IMR-90 (cell line): ENCODE measurements around the gene WRAP73. TPM values are rescaled to one million over a fixed set of nuclear protein-coding genes. Genes with fewer than 3 reads are reported as not detected.

Experiments used
- ATAC-seq: fragments of 200-7000 bp; cut with Tn5 transposase; 2 replicates; pipeline ENCODE4 v1.9.1; 2020; ENCODE audit warnings: low read depth, mild to moderate bottlenecking, moderate library complexity
- BruUV-seq: library from RNA; stranded (reverse); fragments of 400-500 nt; replicated peaks from 2 replicates; lab custom pipeline; 2021; lab: Mats Ljungman, UMichigan
- CTCF ChIA-PET: fragments of 300-600 bp; formaldehyde crosslinking; extraction: SDS; loops from one replicate; lab custom pipeline; 2021; ENCODE audit warnings: antibody characterized with exemption; lab: Yijun Ruan, JAX
- POLR2A ChIA-PET: fragments of 300-600 bp; sonication (Branson Sonifier 250); formaldehyde crosslinking; loops from one replicate; lab custom pipeline; 2022; ENCODE audit warnings: antibody characterized with exemption; ENCODE audit not compliant: unreplicated experiment; lab: Charles Lee
- DNase-seq: peaks from one replicate; pipeline ENCODE4 v3.0.0; 2013
- H2AFZ ChIP-seq: replicated peaks from 2 replicates; pipeline ENCODE3; 2013; ENCODE audit warnings: low read length, mild to moderate bottlenecking; ENCODE audit not compliant: poor library complexity
- H2AK5ac ChIP-seq: 2 replicates; pipeline ENCODE4 v1.6.1; 2013; ENCODE audit warnings: low read depth, low read length, inconsistent platforms
- H2AK9ac ChIP-seq: replicated peaks from 2 replicates; pipeline ENCODE3; 2013; ENCODE audit warnings: mild to moderate bottlenecking, low read depth, low read length, moderate library complexity; ENCODE audit not compliant: poor library complexity
- H2BK120ac ChIP-seq: 2 replicates; pipeline ENCODE4 v1.6.1; 2013; ENCODE audit warnings: low read depth, low read length, inconsistent platforms
- H2BK15ac ChIP-seq: 3 replicates; pipeline ENCODE4 v1.6.1; 2013; ENCODE audit warnings: low read depth, low read length, inconsistent platforms
- H2BK20ac ChIP-seq: 2 replicates; pipeline ENCODE4 v1.6.1; 2013; ENCODE audit warnings: low read depth, mild to moderate bottlenecking, inconsistent platforms, low read length, moderate library complexity
- H2BK5ac ChIP-seq: 2 replicates; pipeline ENCODE4 v1.6.1; 2013; ENCODE audit warnings: mild to moderate bottlenecking, low read depth, low read length, inconsistent platforms; ENCODE audit not compliant: poor library complexity, severe bottlenecking
- H3K14ac ChIP-seq: replicated peaks from 2 replicates; pipeline ENCODE4 v1.6.1; 2013; ENCODE audit warnings: low read depth, low read length, inconsistent platforms
- H3K18ac ChIP-seq: 2 replicates; pipeline ENCODE4 v1.6.1; 2013; ENCODE audit warnings: low read depth, low read length, control low read depth
- H3K23ac ChIP-seq: 2 replicates; pipeline ENCODE4 v1.6.1; 2013; ENCODE audit warnings: low read depth, low read length, inconsistent platforms
- H3K27ac ChIP-seq: 2 replicates; pipeline ENCODE4 v1.5.1; 2013; ENCODE audit warnings: mild to moderate bottlenecking, control low read depth, low read length; ENCODE audit not compliant: insufficient read depth
- H3K27me3 ChIP-seq: 2 replicates; pipeline ENCODE4 v1.6.1; 2013; ENCODE audit warnings: low read length; ENCODE audit not compliant: control insufficient read depth, insufficient read depth
- H3K36me3 ChIP-seq: 2 replicates; pipeline ENCODE4 v1.6.1; 2013; ENCODE audit warnings: low read length, mixed read lengths; ENCODE audit not compliant: control insufficient read depth, insufficient read depth
- H3K4ac ChIP-seq: 2 replicates; pipeline ENCODE4 v1.6.1; 2013; ENCODE audit warnings: low read depth, low read length, inconsistent platforms
- H3K4me1 ChIP-seq: 2 replicates; pipeline ENCODE4 v1.6.1; 2013; ENCODE audit warnings: low read length, mixed read lengths; ENCODE audit not compliant: control insufficient read depth, insufficient read depth
- H3K4me2 ChIP-seq: 2 replicates; pipeline ENCODE4 v1.6.1; 2013; ENCODE audit warnings: low read depth, mild to moderate bottlenecking, control low read depth, low read length, moderate library complexity
- H3K4me3 ChIP-seq: 2 replicates; pipeline ENCODE4 v1.5.1; 2013; ENCODE audit warnings: low read depth, mild to moderate bottlenecking, control low read depth, low read length, moderate library complexity; ENCODE audit not compliant: insufficient read depth
- H3K56ac ChIP-seq: 2 replicates; pipeline ENCODE4 v1.6.1; 2013; ENCODE audit warnings: low read length, inconsistent platforms; ENCODE audit not compliant: insufficient read depth; ENCODE audit errors: extremely low read depth
- H3K79me1 ChIP-seq, 2 experiments: 2 replicates each; pipeline ENCODE4 v1.6.1; 2013; ENCODE audit warnings: low read length in 2 of 2, inconsistent platforms in 1 of 2, low read depth in 1 of 2
- H3K9ac ChIP-seq: 2 replicates; pipeline ENCODE4 v1.6.1; 2013; ENCODE audit warnings: low read depth, low read length, control low read depth
- H3K9me1 ChIP-seq: 2 replicates; pipeline ENCODE4 v1.6.1; 2013; ENCODE audit warnings: low read length, inconsistent platforms; ENCODE audit not compliant: insufficient read depth
- H3K9me3 ChIP-seq: 2 replicates; pipeline ENCODE4 v1.6.1; 2013; ENCODE audit warnings: low read length; ENCODE audit not compliant: control insufficient read depth, insufficient read depth
- H4K20me1 ChIP-seq: 2 replicates; pipeline ENCODE4 v1.6.1; 2013; ENCODE audit warnings: low read length, inconsistent platforms; ENCODE audit not compliant: insufficient read depth
- H4K5ac ChIP-seq: 2 replicates; pipeline ENCODE4 v1.6.1; 2013; ENCODE audit warnings: mild to moderate bottlenecking, low read depth, low read length, control low read depth
- H4K8ac ChIP-seq, 2 experiments: 2 replicates each; pipeline ENCODE4 v1.6.1; 2013; ENCODE audit warnings: low read depth in 2 of 2, low read length in 2 of 2, control low read depth in 1 of 2, inconsistent platforms in 1 of 2
- H4K91ac ChIP-seq: 2 replicates; pipeline ENCODE4 v1.6.1; 2013; ENCODE audit warnings: low read depth, low read length, inconsistent platforms; ENCODE audit not compliant: insufficient read depth
- CEBPB ChIP-seq: IDR thresholded peaks from 2 replicates; pipeline ENCODE4 v1.6.1; 2012; ENCODE audit warnings: low read depth, low read length, improper control_type of control experiment
- MAZ ChIP-seq: IDR thresholded peaks from 2 replicates; pipeline ENCODE4 v1.6.1; 2012; ENCODE audit warnings: low read depth, mild to moderate bottlenecking, low read length, improper control_type of control experiment, moderate library complexity, borderline replicate concordance
- MXI1 ChIP-seq: IDR thresholded peaks from 2 replicates; pipeline ENCODE4 v1.6.1; 2012; ENCODE audit warnings: low read depth, mild to moderate bottlenecking, low read length, moderate library complexity, borderline replicate concordance
- NFE2L2 ChIP-seq: fragments of 150-350 bp; IDR thresholded peaks from 2 replicates; pipeline ENCODE4 v1.6.1; 2016; ENCODE audit warnings: low read depth, mild to moderate bottlenecking, low read length
- RAD21 ChIP-seq: IDR thresholded peaks from 2 replicates; pipeline ENCODE4 v1.6.1; 2012; ENCODE audit warnings: low read length, improper control_type of control experiment
- RCOR1 ChIP-seq: IDR thresholded peaks from 2 replicates; pipeline ENCODE4 v1.6.1; 2012; ENCODE audit warnings: mild to moderate bottlenecking, low read length, improper control_type of control experiment; ENCODE audit not compliant: insufficient replicate concordance
- WGBS, 2 experiments: methylation state at CpG; one replicate each; pipeline versions ENCODE4 v1.1.5 to v1.1.7; 2013; ENCODE audit warnings: missing lambda C conversion rate in 2 of 2; ENCODE audit not compliant: insufficient read length in 1 of 2; ENCODE audit errors: extremely low coverage in 2 of 2; 5-methylcytosine and 5-hydroxymethylcytosine counted together
- dilution Hi-C: fragments of 300-500 bp; cut with HindIII; formaldehyde crosslinking; loops from one replicate; pipeline ENCODE4 v1.14.3; 2018; ENCODE audit warnings: low sequenced_read_pairs; ENCODE audit not compliant: unreplicated experiment
- in situ Hi-C: fragments of 300-500 bp; cut with MboI; formaldehyde crosslinking; loops from 3 replicates; pipeline ENCODE4 v1.14.3; 2019; ENCODE audit warnings: low sequenced_read_pairs, inconsistent platforms, mixed read lengths
- intact Hi-C: fragments of 100-400 bp; cut with micrococcal nuclease; formaldehyde crosslinking; loops from 2 replicates; pipeline ENCODE4 v1.10.0; 2022
- polyA plus RNA-seq, 3 experiments: library from polyadenylated mRNA; depleted of rRNA; stranded (reverse); fragments of >200 nt; gene quantifications; 2 replicates each; pipeline ENCODE4 v1.2.3, GENCODE V29; 2012; ENCODE audit warnings: low replicate concordance in 1 of 3
- total RNA-seq: library from RNA; depleted of rRNA; stranded (reverse); fragments of >200 nt; gene quantifications from 2 replicates; pipeline ENCODE4 v1.2.3, GENCODE V29; 2012

WRAP73 gene
- total and polyA plus RNA-seq, 2 of the 4 experiments (the other 2 are of a cell fraction): 10.8 to 23.6 TPM

- Histone ChIP-seq H3K36me3 (peaks cover 66% of the 10 kb centered on the region), H3K4ac (no peak overlapping the region), H2BK20ac (no peak overlapping the region), H4K91ac (no peak overlapping the region), H4K5ac (no peak overlapping the region), H3K27me3 (no peaks in the 10 kb centered on the region), H3K79me1 (peaks cover 1 to 3% of the 10 kb centered on the region in 2 experiments; a peak in 1 of 4 replicates), H3K9me1 (no peaks in the 10 kb centered on the region), H3K4me3 (no peak overlapping the region), H2BK120ac (no peak overlapping the region), H3K9ac (no peak overlapping the region), H3K23ac (no peak overlapping the region), H2BK5ac (no peak overlapping the region), H2AK5ac (no peak overlapping the region), H2AFZ (no peak overlapping the region), H3K14ac (no peak overlapping the region), H4K8ac (no peak overlapping the region), H3K56ac (no peak overlapping the region), H4K20me1 (no peaks in the 10 kb centered on the region; the same call in 1 of the 2 replicates), H3K4me1 (no peaks in the 10 kb centered on the region), H3K18ac (no peak overlapping the region), H2AK9ac (no peak overlapping the region), H3K27ac (no peak overlapping the region), H3K9me3 (no peaks in the 10 kb centered on the region), H2BK15ac (no peak overlapping the region), H3K4me2 (no peak overlapping the region)
- ChIA-PET CTCF (interaction anchor here (1.0 to 1.2 kb wide), 2 partner anchors 9 to 185 kb away, joined by 4 to 6 read pairs; no protein-coding TSS in a partner anchor), POLR2A (interaction anchor here (0.6 kb wide), 1 partner anchor 117 kb away, joined by 10 read pairs; no protein-coding TSS in a partner anchor)
- dilution Hi-C loops: no loop called here
- 78% methylated on average over 1 of the region's 9 CpGs; no CpG with 5 or more reads in 1 of the 2 experiments for WGBS, 2 experiments
- TF ChIP-seq RAD21 (no peak), RCOR1 (no peak), MAZ (no peak), CEBPB (no peak), MXI1 (no peak), NFE2L2 (no peak)
- intact Hi-C loops: no loop called here
- no TSS peak for BruUV-seq
- in situ Hi-C loops: no loop called here
- DNase-seq (no peak), ATAC-seq (no peak)
Measured at GRCh38 chr1:3630914-3631313, 19.0 kb downstream of the WRAP73 start.
